Endothelial cell of umbilical vein (primary cell): ENCODE measurements around the gene DENND1A. TPM values are rescaled to one million over a fixed set of nuclear protein-coding genes. Genes with fewer than 3 reads are reported as not detected.

Source experiments
- BruUV-seq: library from RNA; stranded (reverse); fragments of 400-500 nt; replicated peaks from 2 replicates; lab custom pipeline; 2021; lab: Mats Ljungman, UMichigan
- CTCF ChIA-PET: fragments of 300-600, 350-600 bp; sonication (Branson Sonifier 250); formaldehyde crosslinking; loops from one replicate; lab custom pipeline; 2021; ENCODE audit warnings: antibody characterized with exemption, inconsistent platforms; lab: Charles Lee
- POLR2A ChIA-PET: fragments of 300-600, 350-600 bp; sonication (Branson Sonifier 250); formaldehyde crosslinking; loops from one replicate; lab custom pipeline; 2021; ENCODE audit warnings: antibody characterized with exemption, inconsistent platforms; lab: Charles Lee
- DNase-seq: peaks from one replicate; pipeline ENCODE4 v3.0.0-alpha.2; 2011; ENCODE audit warnings: low read depth, low spot score
- FAIRE-seq: peaks from 2 replicates; lab custom pipeline; 2011; peaks lifted over from hg19 to GRCh38; lab: Jason Lieb, UNC
- H2AFZ ChIP-seq: 2 replicates; pipeline ENCODE4 v1.6.0; 2012; ENCODE audit warnings: low read depth, low read length, control low read depth, inconsistent platforms
- H3K27ac ChIP-seq: 2 replicates; pipeline ENCODE4 v1.5.1; 2011; ENCODE audit warnings: low read depth, mild to moderate bottlenecking, control low read depth, low read length, moderate library complexity; ENCODE audit not compliant: insufficient read depth
- H3K27me3 ChIP-seq, 2 experiments: 2 replicates each; pipeline versions ENCODE4 v1.6.0 to v1.6.1; 2011; ENCODE audit warnings: low read length in 2 of 2, mixed read lengths in 1 of 2; ENCODE audit not compliant: control insufficient read depth in 2 of 2, insufficient read depth in 2 of 2
- H3K36me3 ChIP-seq, 2 experiments: 2 replicates in 1 of 2; 3 replicates in 1 of 2; pipeline ENCODE4 v1.5.1; 2011; ENCODE audit warnings: low read length in 2 of 2, mild to moderate bottlenecking in 1 of 2, moderate library complexity in 1 of 2; ENCODE audit not compliant: control insufficient read depth in 2 of 2, insufficient read depth in 2 of 2; ENCODE audit errors: extremely low read depth in 1 of 2
- H3K4me1 ChIP-seq: 3 replicates; pipeline ENCODE4 v1.5.1; 2011; ENCODE audit warnings: mild to moderate bottlenecking, low read length; ENCODE audit not compliant: control insufficient read depth, insufficient read depth; ENCODE audit errors: extremely low read depth
- H3K4me2 ChIP-seq: 2 replicates; pipeline ENCODE4 v1.6.1; 2011; ENCODE audit warnings: low read length, control low read depth, mixed read lengths; ENCODE audit not compliant: insufficient read depth
- H3K4me3 ChIP-seq, 3 experiments: fragments of 200-600 bp in 1 of 3; sonication (generic), shearing (Covaris generic) in 1 of 3; replicated peaks in 1 of 3; 2 replicates each; pipeline ENCODE4 v1.5.1; 2011 to 2016; ENCODE audit warnings: control low read depth in 3 of 3, low read length in 3 of 3, mild to moderate bottlenecking in 2 of 3, inconsistent platforms in 1 of 3, low read depth in 1 of 3, moderate library complexity in 1 of 3; ENCODE audit not compliant: insufficient read depth in 1 of 3
- H3K79me2 ChIP-seq: 2 replicates; pipeline ENCODE4 v1.6.0; 2012; ENCODE audit warnings: low read length, inconsistent platforms; ENCODE audit not compliant: control insufficient read depth, insufficient read depth
- H3K9ac ChIP-seq: replicated peaks from 2 replicates; pipeline ENCODE3; 2011; ENCODE audit warnings: low read length, control low read depth; ENCODE audit not compliant: insufficient read depth; ENCODE audit errors: extremely low read depth
- H3K9me1 ChIP-seq: replicated peaks from 3 replicates; pipeline ENCODE4 v1.6.0; 2011; ENCODE audit warnings: mild to moderate bottlenecking, low read length; ENCODE audit not compliant: control insufficient read depth, insufficient read depth; ENCODE audit errors: extremely low read depth
- H3K9me3 ChIP-seq: replicated peaks from 2 replicates; pipeline ENCODE4 v1.5.1; 2012; ENCODE audit warnings: low read length, inconsistent platforms; ENCODE audit not compliant: control insufficient read depth, insufficient read depth
- H4K20me1 ChIP-seq: replicated peaks from 2 replicates; pipeline ENCODE3; 2011; ENCODE audit warnings: mild to moderate bottlenecking, low read length; ENCODE audit not compliant: control insufficient read depth, insufficient read depth; ENCODE audit errors: extremely low read depth
- EZH2 ChIP-seq: IDR thresholded peaks from 2 replicates; pipeline ENCODE4 v1.6.1; 2012; ENCODE audit warnings: borderline replicate concordance, low read depth, mild to moderate bottlenecking, moderate library complexity, low read length, inconsistent platforms; ENCODE audit not compliant: severe bottlenecking
- GATA2 ChIP-seq: IDR thresholded peaks from 2 replicates; pipeline ENCODE4 v1.7.0; 2011; ENCODE audit warnings: low read depth, mild to moderate bottlenecking, moderate library complexity, mixed read lengths, low read length; ENCODE audit not compliant: insufficient read length, insufficient read depth
- JUN ChIP-seq: IDR thresholded peaks from 2 replicates; pipeline ENCODE4 v1.6.1; 2011; ENCODE audit warnings: borderline replicate concordance, low read depth; ENCODE audit not compliant: insufficient read length, insufficient read depth
- POLR2A ChIP-seq: IDR thresholded peaks from 2 replicates; pipeline ENCODE4 v1.6.1; 2012; ENCODE audit warnings: low read depth, mild to moderate bottlenecking, control low read depth, low read length
- POLR2AphosphoS5 ChIP-seq: IDR thresholded peaks from 2 replicates; pipeline ENCODE4 v1.6.1; 2012; ENCODE audit warnings: low read depth, mild to moderate bottlenecking, control low read depth, low read length, moderate library complexity; ENCODE audit not compliant: insufficient read depth
- dilution Hi-C: fragments of 300-500 bp; cut with MboI; formaldehyde crosslinking; loops from one replicate; pipeline ENCODE4 v1.15.0; 2019; ENCODE audit warnings: low sequenced_read_pairs; ENCODE audit not compliant: extremely low pct_ligation_motif_present
- intact Hi-C: fragments of 100-400 bp; cut with micrococcal nuclease; formaldehyde crosslinking; loops from one replicate; pipeline ENCODE4 v1.10.0; 2022
- polyA plus RNA-seq, 4 experiments: library from polyadenylated mRNA; depleted of rRNA in 3 of 4; stranded (reverse) in 3 of 4; unstranded in 1 of 4; fragments of >200 nt; gene quantifications; 2 replicates each; pipeline versions ENCODE4 v1.2.1 to v1.2.3, GENCODE V29; 2011 to 2012; ENCODE audit warnings: missing spikeins in 1 of 4
- total RNA-seq: library from RNA; stranded (reverse); gene quantifications from 2 replicates; pipeline ENCODE4 v1.2.3, GENCODE V29; 2021

The DENND1A gene
- total and polyA plus RNA-seq, 2 donors (not counting 3 experiments of a cell fraction or from before 2014, with no cell fraction given), result 18.5 to 24.5 TPM

GRCh38 chr9:123727332-123727731, 202.6 kb downstream of the DENND1A start:
- intact Hi-C loops, result no loop called here
- H3K27me3 ChIP-seq, result no peaks in the 10 kb centered on the region
- FAIRE-seq (no peak), DNase-seq (no peak)
- TF ChIP-seq JUN, result no peak
- no peak for TF ChIP-seq EZH2
- TF ChIP-seq GATA2, result no peak
- no peak for TF ChIP-seq POLR2A
- dilution Hi-C loops, result no loop called here
- H3K9ac ChIP-seq, result no peak overlapping the region
- H3K9me3 ChIP-seq, result no peaks in the 10 kb centered on the region
- H2AFZ ChIP-seq, result no peak overlapping the region
- no peak overlapping the region for H3K4me3 ChIP-seq
- H3K4me2 ChIP-seq, result no peak overlapping the region
- no peak overlapping the region for H3K27ac ChIP-seq
- ChIA-PET POLR2A (no interaction called here), CTCF (interaction anchor here (1.1 to 1.5 kb wide), 2 partner anchors 10 to 39 kb away, joined by 3 to 4 read pairs; no protein-coding TSS in a partner anchor)
- H3K9me1 ChIP-seq, result no peaks in the 10 kb centered on the region
- H3K4me1 ChIP-seq, result no peaks in the 10 kb centered on the region
- BruUV-seq, result no TSS peak
- no peaks in the 10 kb centered on the region for H3K36me3 ChIP-seq
- H4K20me1 ChIP-seq, result no peaks in the 10 kb centered on the region
- no peaks in the 10 kb centered on the region for H3K79me2 ChIP-seq

DNA sequence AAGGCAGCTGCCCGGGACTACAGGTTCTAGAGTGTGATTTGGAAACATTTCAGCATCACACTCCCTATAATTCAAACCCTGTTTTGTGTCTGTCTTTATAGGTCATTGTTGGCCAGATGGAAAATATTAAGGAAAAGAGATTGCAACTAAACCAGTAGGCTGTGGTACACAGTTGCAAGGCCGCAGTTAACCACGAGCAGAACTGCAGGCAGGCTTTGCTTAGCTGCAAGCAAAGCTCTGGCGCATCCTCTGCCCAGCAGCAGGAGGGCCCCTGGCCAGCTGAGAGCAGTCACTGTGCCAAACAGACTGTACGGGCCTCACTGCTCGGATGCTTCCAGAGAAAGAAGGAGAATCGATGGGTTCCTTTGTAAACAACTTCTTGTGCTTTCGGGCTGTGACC, 204.5 kb downstream of the DENND1A start:
- H3K79me2 ChIP-seq, result no peaks in the 10 kb centered on the region
- FAIRE-seq (no peak), DNase-seq (no peak)
- no peak overlapping the region for H3K9ac ChIP-seq
- H3K27me3 ChIP-seq, result no peaks in the 10 kb centered on the region
- POLR2A ChIA-PET, result no interaction called here
- H3K9me3 ChIP-seq, result no peaks in the 10 kb centered on the region
- intact Hi-C loops, result no loop called here
- H4K20me1 ChIP-seq, result no peaks in the 10 kb centered on the region
- CTCF ChIA-PET, result interaction anchor here (1.3 to 3.0 kb wide), 3 partner anchors 10 to 315 kb away, joined by 4 to 28 read pairs (median 4); no protein-coding TSS in a partner anchor
- dilution Hi-C loops, result no loop called here
- H3K4me2 ChIP-seq, result no peak overlapping the region
- TF ChIP-seq POLR2AphosphoS5, result no peak
- H3K27ac ChIP-seq, result no peak overlapping the region
- H3K9me1 ChIP-seq, result no peaks in the 10 kb centered on the region
- no peak overlapping the region for H3K4me3 ChIP-seq
- no peak overlapping the region for H2AFZ ChIP-seq
- BruUV-seq, result no TSS peak
- H3K36me3 ChIP-seq, result no peaks in the 10 kb centered on the region
- H3K4me1 ChIP-seq, result no peaks in the 10 kb centered on the region
